Medulla oblongata (tissue), 1 donor: ENCODE data around the gene MAGI2.

ENCODE experiments used
- DNase-seq: peaks from one replicate; pipeline ENCODE4 v3.0.0-alpha.2; 2015; ENCODE audit errors: extremely low spot score

Gene MAGI2

GRCh38 chr7:78939669-78940068, 513.8 kb downstream of the MAGI2 start:
- DNase-seq: no peak

- peak; percentile 12 for DNase-seq
Observed at GRCh38 chr7:78924581-78924980, 528.9 kb downstream of the MAGI2 start.

DNA sequence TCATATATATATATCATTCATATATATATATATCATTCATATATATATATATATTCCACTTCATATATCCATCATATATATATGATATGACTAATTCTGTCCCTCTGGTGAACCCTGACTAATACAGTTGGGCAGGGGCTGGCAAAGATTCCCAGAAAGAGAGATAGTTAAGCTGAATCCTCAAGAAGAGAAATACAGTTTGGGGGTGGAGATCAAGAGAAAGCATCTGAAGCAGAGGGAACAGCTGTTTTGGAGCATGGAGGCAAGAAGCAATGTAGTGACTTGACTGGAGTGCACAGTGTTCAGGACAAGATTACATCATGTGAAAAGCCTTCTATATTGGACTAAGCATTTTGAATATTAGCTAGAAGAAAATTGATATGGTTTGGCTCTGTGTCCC, 540.7 kb downstream of the MAGI2 start:
- no peak for DNase-seq

DNA sequence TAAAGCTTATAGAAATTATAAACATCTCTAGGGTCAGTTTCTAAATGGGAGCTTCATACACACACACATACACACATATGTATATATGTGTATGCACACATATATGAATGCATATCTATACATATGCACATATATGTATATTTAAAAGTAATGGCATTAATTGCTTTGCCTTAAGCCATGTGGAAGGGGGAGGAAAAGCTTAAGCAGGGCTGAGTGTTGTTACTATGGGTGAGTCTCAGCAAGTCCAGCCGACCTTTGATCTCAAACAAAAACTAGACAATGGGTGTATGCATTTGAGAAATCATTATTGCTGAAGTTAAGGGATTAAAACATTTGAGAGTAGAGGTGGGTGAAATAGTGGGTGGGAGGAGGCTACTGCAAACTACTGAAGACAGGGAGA, 546.7 kb downstream of the MAGI2 start:
- no peak for DNase-seq

DNA sequence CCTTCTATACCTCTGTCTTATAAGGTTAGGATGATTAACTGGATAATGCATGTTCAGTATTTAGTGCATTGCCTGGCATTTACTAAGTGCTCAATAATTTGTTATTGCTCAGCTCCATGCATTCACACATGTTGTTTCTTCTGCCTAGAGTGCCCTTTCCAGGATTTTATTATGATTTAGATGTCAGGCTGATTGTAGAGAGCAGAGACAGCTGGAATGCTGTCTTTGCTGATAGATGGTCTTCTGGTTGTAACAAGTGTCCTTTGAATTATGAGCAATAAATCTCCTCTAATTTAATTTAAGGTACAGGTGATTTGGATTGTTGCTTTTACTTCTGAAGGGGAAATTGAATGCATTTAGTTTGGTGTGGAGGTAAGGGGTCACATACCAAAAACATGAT, 548.0 kb downstream of the MAGI2 start:
- no peak for DNase-seq

DNA sequence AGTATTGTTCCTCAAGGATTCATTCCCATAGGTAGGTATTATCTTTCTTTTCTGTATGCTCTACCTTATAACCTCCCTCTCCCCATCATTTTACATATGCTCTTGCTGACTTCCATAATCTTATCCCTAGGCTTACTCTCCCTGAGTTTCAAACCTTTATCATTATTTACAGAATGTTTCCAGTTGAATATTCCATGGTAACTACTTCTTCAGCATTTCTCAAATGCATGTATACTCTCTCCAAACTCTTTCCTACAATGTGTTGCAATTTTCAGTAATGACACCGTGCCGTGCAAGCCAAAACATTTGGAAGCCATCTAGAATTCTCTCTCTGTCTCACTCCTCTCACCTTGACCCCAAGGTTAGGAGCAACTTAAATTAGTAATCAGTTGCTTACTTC, 548.5 kb downstream of the MAGI2 start:
- DNase-seq: no peak

GRCh38 chr7:78901566-78901965, 551.9 kb downstream of the MAGI2 start:
- DNase-seq: no peak

GRCh38 chr7:78900806-78901205, 552.7 kb downstream of the MAGI2 start:
- no peak for DNase-seq

DNA sequence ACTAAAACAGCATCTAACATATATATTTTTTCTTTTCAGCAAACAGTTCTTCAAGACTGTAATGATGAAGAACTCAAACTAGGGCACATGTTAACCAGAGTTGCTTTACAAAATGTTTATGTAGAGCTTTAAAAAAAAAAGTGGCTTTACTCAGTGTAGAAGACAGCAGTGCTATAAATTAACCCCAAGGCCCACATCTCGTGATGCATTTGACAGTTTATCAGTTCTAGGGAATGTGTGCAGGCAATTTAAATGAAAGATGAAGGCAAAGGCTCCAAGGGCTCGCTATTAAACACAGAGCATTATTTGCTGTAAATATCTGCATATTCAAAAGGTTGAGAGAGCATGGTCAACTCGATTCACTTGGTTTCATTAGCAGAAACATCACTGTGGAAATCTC, 558.1 kb downstream of the MAGI2 start:
- no peak for DNase-seq

- no peak for DNase-seq
Observed at GRCh38 chr7:78879206-78879605, 574.3 kb downstream of the MAGI2 start.

- no peak for DNase-seq
Observed at GRCh38 chr7:78873117-78873516, 580.4 kb downstream of the MAGI2 start.

- DNase-seq: no peak
Observed at GRCh38 chr7:78864339-78864738, 589.1 kb downstream of the MAGI2 start.

- DNase-seq: no peak
Observed at GRCh38 chr7:78863281-78863680, 590.2 kb downstream of the MAGI2 start.

GRCh38 chr7:78862411-78862900, 591.0 kb downstream of the MAGI2 start:
- DNase-seq: no peak

- DNase-seq: no peak
Observed at GRCh38 chr7:78852951-78853350, 600.5 kb downstream of the MAGI2 start.

GRCh38 chr7:78850093-78850740, 603.2 kb downstream of the MAGI2 start:
- DNase-seq: peak; percentile 8

- no peak for DNase-seq
Observed at GRCh38 chr7:78845155-78845554, 608.3 kb downstream of the MAGI2 start.

DNA sequence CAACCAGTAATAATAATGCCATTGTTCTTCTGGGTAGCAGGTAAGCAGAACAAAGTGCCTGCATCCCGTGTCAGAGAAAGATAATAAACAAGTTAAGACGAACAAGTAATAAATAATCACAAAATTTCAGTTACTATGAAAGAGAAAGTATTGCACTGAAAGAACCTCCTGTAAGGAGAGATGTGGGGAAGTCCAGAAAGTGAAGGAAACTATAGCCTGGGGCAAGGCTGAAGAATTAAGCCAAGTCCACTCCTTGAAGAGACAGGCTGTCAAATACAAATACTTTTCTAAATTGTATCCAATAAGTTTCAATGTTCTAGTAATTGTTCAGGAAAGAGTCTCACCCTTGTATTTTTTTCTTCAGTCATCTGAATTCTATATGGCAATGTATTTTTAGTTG, 611.4 kb downstream of the MAGI2 start:
- DNase-seq: no peak

GRCh38 chr7:78835897-78836296, 617.6 kb downstream of the MAGI2 start:
- no peak for DNase-seq

DNA sequence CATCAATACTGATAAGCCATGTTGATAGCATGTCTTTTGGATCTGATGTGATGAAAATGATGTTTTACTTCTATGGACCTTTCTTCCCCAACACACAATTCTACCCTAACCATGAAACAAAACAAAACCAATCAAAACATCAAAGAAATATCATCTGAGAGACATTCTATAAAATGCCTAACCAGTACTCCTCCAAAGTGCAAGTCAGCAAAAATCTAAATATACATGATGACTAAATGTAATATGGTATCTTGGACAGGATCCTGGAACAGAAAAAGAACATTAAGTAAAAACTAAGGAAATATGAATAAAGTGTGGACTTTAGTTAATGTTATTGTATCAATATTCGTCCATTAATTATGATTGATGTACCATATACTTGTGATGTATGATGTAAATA, 625.1 kb downstream of the MAGI2 start:
- no peak for DNase-seq

DNA sequence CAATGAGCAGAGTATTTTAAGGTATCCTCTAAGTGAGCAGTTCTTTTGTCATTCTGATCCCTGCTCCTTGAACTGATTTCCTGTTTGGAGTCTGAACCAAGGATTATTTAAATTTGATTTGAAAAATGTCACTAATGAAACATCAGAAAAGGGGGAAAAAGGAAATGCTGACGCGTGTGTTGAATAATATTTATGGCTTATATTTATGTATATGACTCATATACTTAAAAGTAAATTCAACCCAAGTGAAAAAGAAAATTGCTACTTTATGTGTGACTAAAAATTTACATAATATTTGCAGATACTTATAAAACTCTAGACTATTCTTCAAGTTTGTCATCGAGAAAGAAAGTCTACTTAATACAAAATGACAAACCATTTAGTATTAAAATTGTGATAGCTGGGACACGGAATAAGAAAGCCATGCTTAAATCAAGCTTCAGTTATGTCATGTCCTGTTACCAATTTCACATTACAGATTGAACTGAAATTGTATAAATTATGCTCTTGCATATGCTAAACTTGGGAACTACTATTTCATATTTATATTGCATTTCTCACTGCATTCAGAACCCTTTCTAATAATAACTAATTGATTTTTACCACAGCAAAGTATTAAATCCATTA, 649.9 kb downstream of the MAGI2 start:
- DNase-seq: no peak

GRCh38 chr7:78794101-78794500, 659.4 kb downstream of the MAGI2 start:
- DNase-seq: no peak

DNA sequence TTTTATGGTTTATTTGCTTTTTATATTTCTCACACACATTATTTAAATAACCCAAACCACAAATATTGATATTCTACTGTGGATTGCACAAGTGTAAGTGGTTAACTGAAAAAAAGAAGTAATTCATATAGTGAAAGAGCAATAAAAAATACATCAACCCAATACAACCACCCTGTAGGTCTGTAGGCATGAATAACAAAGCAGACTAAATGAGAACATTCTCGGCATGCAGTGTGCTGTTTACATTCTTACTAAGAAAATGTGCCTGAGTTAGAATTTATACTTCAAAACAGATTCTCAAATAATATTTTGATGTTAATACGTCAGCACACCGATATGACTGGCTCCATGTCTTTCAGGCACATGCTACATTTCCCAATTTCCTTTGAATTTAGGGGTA, 660.8 kb downstream of the MAGI2 start:
- DNase-seq: no peak

GRCh38 chr7:78792006-78792405, 661.5 kb downstream of the MAGI2 start:
- no peak for DNase-seq
